Upper lobe of left lung (tissue), 6 donors: ENCODE measurements around the gene LYZL2. TPM values are rescaled to one million over a fixed set of nuclear protein-coding genes. Genes with fewer than 3 reads are reported as not detected.
"Not testable (repeated sequence)": the region's sequence is repeated elsewhere in the genome, so short reads cannot be mapped to it uniquely, and the experiment has no call there.

ENCODE experiments used
- ATAC-seq, 2 donors: fragments of 200-7000 bp; cut with Tn5 transposase; one replicate each; pipeline ENCODE4 v1.9.1; 2022; ENCODE audit warnings: mild to moderate bottlenecking in 2 of 2, moderate library complexity in 2 of 2; ENCODE audit not compliant: low FRiP score in 2 of 2
- DNase-seq, 2 donors: peaks; one replicate each; pipeline ENCODE4 v3.0.0-alpha.2; 2019 to 2020
- H3K27ac ChIP-seq, 4 donors: fragments of 200-600 bp; sonication (generic); one replicate each; pipeline ENCODE4 v1.5.1; 2016 to 2019
- H3K27me3 ChIP-seq, 4 donors: fragments of 200-600 bp; sonication (generic); one replicate each; pipeline ENCODE4 v1.5.1; 2017 to 2019
- H3K36me3 ChIP-seq, 4 donors: fragments of 200-600 bp; sonication (generic); one replicate each; pipeline ENCODE4 v1.5.1; 2016 to 2019
- H3K4me1 ChIP-seq, 4 donors: fragments of 200-600 bp; sonication (generic); one replicate each; pipeline ENCODE4 v1.5.1; 2018 to 2019
- H3K4me3 ChIP-seq, 4 donors: fragments of 200-600 bp; sonication (generic); one replicate each; pipeline ENCODE4 v1.5.1; 2017 to 2019; ENCODE audit warnings: mild to moderate bottlenecking in 2 of 4, moderate library complexity in 1 of 4
- H3K9me3 ChIP-seq, 4 donors: fragments of 200-600 bp; sonication (generic); one replicate each; pipeline ENCODE4 v1.5.1; 2018 to 2019
- EP300 ChIP-seq, 4 donors: sonication (generic); formaldehyde crosslinking; IDR thresholded peaks; one replicate each; pipeline ENCODE4 v1.5.1; 2017; ENCODE audit warnings: antibody characterized with exemption in 4 of 4, control low read depth in 2 of 4
- POLR2A ChIP-seq, 4 donors: fragments of 450-650 bp; IDR thresholded peaks; one replicate each; pipeline ENCODE4 v1.5.1; 2016 to 2017; ENCODE audit warnings: antibody characterized with exemption in 4 of 4, mild to moderate bottlenecking in 2 of 4
- POLR2AphosphoS5 ChIP-seq, 2 donors: sonication (generic); formaldehyde crosslinking; IDR thresholded peaks; one replicate each; pipeline ENCODE4 v1.5.1; 2017; ENCODE audit warnings: antibody characterized with exemption in 2 of 2
- WGBS, 2 donors: methylation state at CpG; one replicate each; pipeline ENCODE4 v1.1.5; 2017 to 2018; 5-methylcytosine and 5-hydroxymethylcytosine counted together
- total RNA-seq, 6 donors: library from RNA; depleted of rRNA in 4 of 6; stranded (reverse); fragments of >200 nt in 4 of 6; gene quantifications; one replicate each; pipeline versions ENCODE4 v1.1.0 to v1.2.1, GENCODE V29; 2016 to 2021
- TF ChIP-seq, protein P1 (sequence below), 6 experiments: fragments of 450-650 bp in 4 of 6; fragments of 200-600 bp in 2 of 6; sonication (generic) in 2 of 6; IDR thresholded peaks; one replicate each; pipeline ENCODE4 v1.5.1; 2016 to 2019; ENCODE audit warnings: antibody characterized with exemption in 6 of 6
- donor health status: DM: no; HTN: no; CAD: no; lungs with moderate emphysema.
- donor health status: DM: no; HTN: yes; CAD: no; lungs with severe emphysema.

Gene LYZL2
- total RNA-seq, 6 donors from 2014 or later: not detected

DNA sequence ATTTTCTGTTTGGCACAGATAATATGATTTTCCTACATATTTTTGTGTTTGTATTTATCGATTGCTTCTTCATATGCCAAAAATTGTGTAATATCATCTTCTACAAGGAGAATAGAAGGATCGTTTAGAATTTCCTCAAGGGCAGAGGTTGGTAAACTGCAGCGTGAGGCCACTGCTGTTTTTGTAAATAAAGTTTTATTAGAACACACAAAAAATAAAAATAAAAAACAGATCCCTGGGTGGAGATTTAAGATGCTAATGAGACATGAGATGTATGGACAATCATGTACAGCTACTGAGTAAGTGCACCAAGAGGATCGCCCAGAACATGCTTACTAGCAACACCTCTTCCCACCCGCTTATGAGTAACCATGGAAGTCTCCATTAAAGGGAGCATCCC lies 9.6 kb downstream of the LYZL2 start:
- H3K27me3 ChIP-seq: no peaks in the 10 kb centered on the region
- no peak for ATAC-seq
- WGBS, 2 donors: 90 to 92% methylated on average over 5 of the region's 5 CpGs
- no peak overlapping the region for H3K4me3 ChIP-seq
- H3K36me3 ChIP-seq: no peaks in the 10 kb centered on the region
- H3K27ac ChIP-seq: no peak overlapping the region
- no peaks in the 10 kb centered on the region for H3K9me3 ChIP-seq
- no peak for DNase-seq
- TF ChIP-seq, protein P1, sequence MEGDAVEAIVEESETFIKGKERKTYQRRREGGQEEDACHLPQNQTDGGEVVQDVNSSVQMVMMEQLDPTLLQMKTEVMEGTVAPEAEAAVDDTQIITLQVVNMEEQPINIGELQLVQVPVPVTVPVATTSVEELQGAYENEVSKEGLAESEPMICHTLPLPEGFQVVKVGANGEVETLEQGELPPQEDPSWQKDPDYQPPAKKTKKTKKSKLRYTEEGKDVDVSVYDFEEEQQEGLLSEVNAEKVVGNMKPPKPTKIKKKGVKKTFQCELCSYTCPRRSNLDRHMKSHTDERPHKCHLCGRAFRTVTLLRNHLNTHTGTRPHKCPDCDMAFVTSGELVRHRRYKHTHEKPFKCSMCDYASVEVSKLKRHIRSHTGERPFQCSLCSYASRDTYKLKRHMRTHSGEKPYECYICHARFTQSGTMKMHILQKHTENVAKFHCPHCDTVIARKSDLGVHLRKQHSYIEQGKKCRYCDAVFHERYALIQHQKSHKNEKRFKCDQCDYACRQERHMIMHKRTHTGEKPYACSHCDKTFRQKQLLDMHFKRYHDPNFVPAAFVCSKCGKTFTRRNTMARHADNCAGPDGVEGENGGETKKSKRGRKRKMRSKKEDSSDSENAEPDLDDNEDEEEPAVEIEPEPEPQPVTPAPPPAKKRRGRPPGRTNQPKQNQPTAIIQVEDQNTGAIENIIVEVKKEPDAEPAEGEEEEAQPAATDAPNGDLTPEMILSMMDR (IDR thresholded peaks at IDR 0.05): no peak
- TF ChIP-seq EP300 (IDR thresholded peaks at IDR 0.05): no peak
- TF ChIP-seq POLR2AphosphoS5 (IDR thresholded peaks at IDR 0.05): no peak
- TF ChIP-seq POLR2A (IDR thresholded peaks at IDR 0.05): no peak
- H3K4me1 ChIP-seq: no peaks in the 10 kb centered on the region

DNA sequence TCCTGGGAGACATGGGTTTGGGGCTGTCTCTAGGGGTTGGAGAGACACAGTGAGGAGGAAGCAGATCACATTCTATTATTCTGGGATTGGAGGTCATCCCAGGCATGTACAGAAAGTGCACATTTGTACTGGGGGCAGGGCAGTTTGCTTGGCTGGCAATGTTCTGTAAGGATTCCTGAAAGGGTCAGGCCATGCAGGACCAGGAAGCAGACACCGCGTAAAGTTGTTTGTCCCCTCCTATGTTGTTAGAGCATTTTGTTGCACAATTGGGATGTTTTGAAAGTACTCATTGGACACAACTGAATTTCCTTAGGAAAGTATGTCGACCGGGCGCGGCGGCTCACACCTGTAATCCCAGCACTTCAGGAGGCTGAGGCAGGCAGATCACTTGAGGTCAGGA lies 12.5 kb downstream of the LYZL2 start:
- H3K27me3 ChIP-seq: no peaks in the 10 kb centered on the region
- no peaks in the 10 kb centered on the region for H3K4me1 ChIP-seq
- DNase-seq (no peak), ATAC-seq (no peak)
- WGBS, 2 donors: 87 to 100% methylated on average over 5 to 7 of the region's 7 CpGs
- H3K9me3 ChIP-seq: no peaks in the 10 kb centered on the region
- no peak overlapping the region for H3K27ac ChIP-seq
- H3K4me3 ChIP-seq: no peak overlapping the region
- no peaks in the 10 kb centered on the region for H3K36me3 ChIP-seq
- TF ChIP-seq EP300 (IDR thresholded peaks at IDR 0.05): no peak
- no peak for TF ChIP-seq POLR2A (IDR thresholded peaks at IDR 0.05)
- TF ChIP-seq POLR2AphosphoS5 (IDR thresholded peaks at IDR 0.05): no peak
- TF ChIP-seq, protein P1 (IDR thresholded peaks at IDR 0.05): no peak

DNA sequence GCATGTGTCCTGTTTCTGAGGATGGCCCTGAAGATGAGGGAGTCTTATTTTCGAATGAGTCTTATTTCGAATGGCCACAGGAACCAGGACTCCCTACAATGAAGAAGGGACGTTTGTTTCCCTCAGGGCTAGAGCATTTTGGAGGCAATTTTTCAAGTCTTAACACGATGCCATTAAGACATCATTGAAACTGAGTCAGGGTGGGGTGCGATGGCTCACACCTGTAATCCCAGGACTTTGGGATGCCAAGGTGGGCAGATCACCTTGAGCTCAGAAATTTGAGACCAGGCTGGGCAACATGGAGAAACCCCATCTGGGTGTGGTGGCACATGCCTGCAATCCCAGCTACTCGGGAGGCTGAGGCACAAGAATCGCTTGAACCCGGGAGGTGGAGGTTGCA lies 18.5 kb downstream of the LYZL2 start:
- 79 to 94% methylated on average over 8 of the region's 8 CpGs for WGBS, 2 donors
- H3K27me3 ChIP-seq, H3K27ac ChIP-seq, H3K4me3 ChIP-seq, ATAC-seq, H3K4me1 ChIP-seq, H3K9me3 ChIP-seq, H3K36me3 ChIP-seq, DNase-seq: not testable (repeated sequence)

DNA sequence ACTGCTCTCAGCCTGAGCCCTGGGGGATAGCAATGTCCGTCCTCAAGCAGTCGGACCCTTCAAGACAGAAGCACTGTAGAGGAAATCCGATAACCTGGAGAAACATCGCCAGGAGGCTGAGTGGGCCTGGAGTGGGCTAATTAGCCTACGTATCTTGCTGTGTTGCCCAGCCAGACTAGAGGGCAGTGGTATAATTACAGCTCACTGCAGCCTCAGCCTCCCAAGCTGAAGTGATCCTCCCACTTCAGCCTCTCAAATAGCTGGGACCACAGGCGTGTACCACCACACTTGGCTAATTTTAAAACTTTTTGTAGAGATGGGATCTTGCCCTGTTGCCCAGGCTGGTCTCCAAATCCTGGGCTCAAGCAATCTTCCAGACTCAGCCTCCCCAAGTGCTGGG lies 21.7 kb downstream of the LYZL2 start:
- no peak for ATAC-seq

DNA sequence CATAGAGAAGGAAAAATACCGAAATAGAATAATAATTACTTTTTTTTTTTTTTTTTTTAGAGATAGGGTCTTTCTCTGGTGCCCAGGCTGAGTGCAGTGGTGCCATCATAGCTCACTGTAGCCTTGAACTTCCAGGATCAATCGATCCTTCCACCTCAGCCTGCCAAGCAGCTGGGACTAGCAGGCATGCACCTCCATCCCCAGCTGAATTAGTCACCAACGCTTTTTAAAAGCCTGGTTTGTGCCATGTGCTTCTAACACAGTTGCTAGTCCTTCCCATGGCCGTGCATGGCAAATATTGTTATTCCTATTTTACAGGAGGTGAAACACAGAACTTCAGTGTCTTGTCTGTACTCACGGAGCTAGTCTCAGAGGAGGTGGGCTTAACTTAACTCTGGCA lies 23.2 kb downstream of the LYZL2 start:
- 69 to 83% methylated on average over 5 of the region's 5 CpGs for WGBS, 2 donors
- Histone ChIP-seq H3K4me3 (no peak overlapping the region), H3K4me1 (peaks cover 8 to 12% (median 11%) of the 10 kb centered on the region in 4 donors), H3K27ac (peak overlapping the region in 2 of 4 donors; percentile 34 to 42), H3K9me3 (no peaks in the 10 kb centered on the region), H3K36me3 (no peaks in the 10 kb centered on the region), H3K27me3 (no peaks in the 10 kb centered on the region)
- DNase-seq (no peak), ATAC-seq (no peak)
- TF ChIP-seq POLR2AphosphoS5 (IDR thresholded peaks at IDR 0.05): no peak
- TF ChIP-seq POLR2A (IDR thresholded peaks at IDR 0.05): no peak
- TF ChIP-seq EP300 (IDR thresholded peaks at IDR 0.05): no peak
- TF ChIP-seq, protein P1 (IDR thresholded peaks at IDR 0.05): no peak

More for the DNA sequence above, 21.7 kb downstream of the LYZL2 start:
- no peak overlapping the region for H3K4me3 ChIP-seq
- no peaks in the 10 kb centered on the region for H3K9me3 ChIP-seq
- WGBS, 2 donors: 82 to 94% methylated on average over 6 of the region's 6 CpGs
- TF ChIP-seq POLR2A (IDR thresholded peaks at IDR 0.05): no peak
- TF ChIP-seq EP300 (IDR thresholded peaks at IDR 0.05): no peak
- TF ChIP-seq, protein P1 (IDR thresholded peaks at IDR 0.05): no peak
- no peak overlapping the region for H3K27ac ChIP-seq
- peaks cover 8 to 12% (median 11%) of the 10 kb centered on the region in 4 donors for H3K4me1 ChIP-seq
- no peaks in the 10 kb centered on the region for H3K27me3 ChIP-seq
- DNase-seq: no peak
- H3K36me3 ChIP-seq: no peaks in the 10 kb centered on the region

DNA sequence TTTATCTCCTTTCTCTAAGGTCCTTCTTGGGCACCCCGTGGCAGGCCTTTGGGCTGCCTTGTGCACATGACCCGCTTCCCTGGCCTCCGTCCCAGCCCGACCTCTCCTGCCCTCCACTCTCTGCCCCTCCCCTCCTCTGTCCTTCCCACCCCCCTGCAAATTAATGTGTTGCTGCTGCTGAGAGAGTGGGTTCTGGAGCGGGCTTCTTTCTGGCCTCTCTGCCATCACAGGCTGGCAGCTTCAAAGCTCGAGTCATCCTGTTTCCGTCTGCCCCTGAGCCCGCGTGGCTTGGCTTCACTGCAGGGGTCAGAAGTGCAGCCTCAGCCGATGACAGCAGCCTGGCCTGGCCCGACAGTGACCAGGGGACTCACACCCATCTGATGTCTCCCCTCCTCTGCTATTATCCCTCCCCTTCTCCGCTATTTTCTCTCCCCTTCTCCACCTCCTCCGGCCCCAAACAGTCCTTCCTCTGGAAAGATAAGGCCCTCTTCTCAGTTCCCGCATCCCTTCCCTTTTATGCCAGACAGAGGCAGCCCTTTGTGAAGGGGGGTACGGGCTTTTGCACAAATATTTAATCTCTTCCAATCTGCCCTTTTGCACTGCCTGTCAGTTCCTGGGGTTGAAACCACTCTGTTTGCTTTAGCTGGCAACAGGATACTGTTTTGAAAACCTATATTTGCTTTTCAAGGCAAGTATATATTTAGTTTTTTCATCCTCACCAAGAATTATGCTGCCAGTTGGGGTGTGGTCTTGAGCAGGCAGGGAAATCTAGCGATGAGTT lies 24.0 kb downstream of the LYZL2 start:
- H3K36me3 ChIP-seq, H3K4me3 ChIP-seq, H3K9me3 ChIP-seq, H3K27me3 ChIP-seq: not testable (repeated sequence)
- WGBS, 2 donors: 8 to 14% methylated on average over 11 to 16 of the region's 16 CpGs
- ATAC-seq (peak; percentile 48 to 58), DNase-seq (peak in 1 of 2 donors; percentile 17)
- H3K27ac ChIP-seq: peak overlapping the region in 2 of 4 donors; percentile 42 to 67
- H3K4me1 ChIP-seq: peaks cover 8 to 12% (median 11%) of the 10 kb centered on the region in 4 donors
